ENCODE results near the gene LCK. TPM values are rescaled to one million over a fixed set of nuclear protein-coding genes. Genes with fewer than 3 reads are reported as not detected.

The LCK gene
- total RNA-seq: 1 to 10 TPM; 1.1 to 6.9 (median 2.0) TPM

DNA sequence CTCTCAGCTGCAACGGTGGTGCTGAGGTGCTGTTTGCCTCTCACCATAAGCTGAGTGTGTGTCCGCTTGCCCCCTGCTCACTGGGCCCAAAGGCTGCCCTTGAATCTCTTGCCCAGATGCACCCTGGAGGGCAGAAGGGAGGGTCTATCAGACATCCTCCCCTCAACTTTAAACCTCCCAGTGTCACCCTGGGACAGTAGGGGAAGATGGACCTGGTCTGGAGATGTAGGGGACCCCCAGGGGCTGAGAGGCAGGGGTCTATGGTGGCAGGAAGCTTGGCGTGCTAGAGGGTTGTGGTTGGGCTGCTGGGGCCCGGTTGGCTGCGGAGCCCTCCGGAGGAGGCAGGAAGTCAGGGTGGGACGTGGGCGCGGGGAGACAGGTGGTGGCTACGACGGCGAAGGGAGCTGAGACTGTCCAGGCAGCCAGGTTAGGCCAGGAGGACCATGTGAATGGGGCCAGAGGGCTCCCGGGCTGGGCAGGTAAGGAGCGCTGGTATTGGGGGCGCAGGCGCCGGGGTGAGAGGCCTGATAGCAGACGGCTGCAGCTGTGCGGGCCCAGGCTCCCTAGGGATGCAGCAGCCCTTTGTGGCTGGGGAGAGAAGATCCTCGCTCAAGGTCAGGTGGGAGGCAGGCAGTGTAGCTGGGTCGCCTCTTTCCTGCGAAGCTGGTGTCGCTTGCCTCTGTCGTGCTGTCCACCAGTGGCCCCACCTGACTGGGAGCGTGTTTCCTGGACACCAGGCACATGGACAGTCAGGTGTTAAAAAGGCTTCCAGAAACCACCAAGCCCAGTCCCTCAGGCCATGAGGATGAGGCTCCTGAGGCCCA, at the start of gene LCK:
Gene LCK (plus strand): TSS at position 373 of the 824 bp plus-strand sequence. CDS start 23,065 bp downstream, outside the sequence.
- WGBS, 2 donors: 74 to 75% methylated on average over 22 to 25 of the region's 25 CpGs
- no peak for DNase-seq (ENCODE audit: low spot score in 2 of 2)
- Histone ChIP-seq H3K27ac (peak within 1 kb of the TSS in 3 of 4 donors; percentile 11 to 86 (median 41)), H3K9me3 (no peaks in the 10 kb centered on the region), H3K4me1 (peaks cover 0 to 41% (median 20%) of the 10 kb centered on the region in 4 donors), H3K36me3 (no peaks in the 10 kb centered on the region), H3K27me3 (no peaks in the 10 kb centered on the region), H3K4me3 (peak within 1 kb of the TSS in 1 of 4 donors; percentile 38)
- TF ChIP-seq EP300 (IDR thresholded peaks at IDR 0.05) (no peak), POLR2A (IDR thresholded peaks at IDR 0.05) (no peak)
- TF ChIP-seq, protein P1, sequence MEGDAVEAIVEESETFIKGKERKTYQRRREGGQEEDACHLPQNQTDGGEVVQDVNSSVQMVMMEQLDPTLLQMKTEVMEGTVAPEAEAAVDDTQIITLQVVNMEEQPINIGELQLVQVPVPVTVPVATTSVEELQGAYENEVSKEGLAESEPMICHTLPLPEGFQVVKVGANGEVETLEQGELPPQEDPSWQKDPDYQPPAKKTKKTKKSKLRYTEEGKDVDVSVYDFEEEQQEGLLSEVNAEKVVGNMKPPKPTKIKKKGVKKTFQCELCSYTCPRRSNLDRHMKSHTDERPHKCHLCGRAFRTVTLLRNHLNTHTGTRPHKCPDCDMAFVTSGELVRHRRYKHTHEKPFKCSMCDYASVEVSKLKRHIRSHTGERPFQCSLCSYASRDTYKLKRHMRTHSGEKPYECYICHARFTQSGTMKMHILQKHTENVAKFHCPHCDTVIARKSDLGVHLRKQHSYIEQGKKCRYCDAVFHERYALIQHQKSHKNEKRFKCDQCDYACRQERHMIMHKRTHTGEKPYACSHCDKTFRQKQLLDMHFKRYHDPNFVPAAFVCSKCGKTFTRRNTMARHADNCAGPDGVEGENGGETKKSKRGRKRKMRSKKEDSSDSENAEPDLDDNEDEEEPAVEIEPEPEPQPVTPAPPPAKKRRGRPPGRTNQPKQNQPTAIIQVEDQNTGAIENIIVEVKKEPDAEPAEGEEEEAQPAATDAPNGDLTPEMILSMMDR (IDR thresholded peaks at IDR 0.05): no peak

DNA sequence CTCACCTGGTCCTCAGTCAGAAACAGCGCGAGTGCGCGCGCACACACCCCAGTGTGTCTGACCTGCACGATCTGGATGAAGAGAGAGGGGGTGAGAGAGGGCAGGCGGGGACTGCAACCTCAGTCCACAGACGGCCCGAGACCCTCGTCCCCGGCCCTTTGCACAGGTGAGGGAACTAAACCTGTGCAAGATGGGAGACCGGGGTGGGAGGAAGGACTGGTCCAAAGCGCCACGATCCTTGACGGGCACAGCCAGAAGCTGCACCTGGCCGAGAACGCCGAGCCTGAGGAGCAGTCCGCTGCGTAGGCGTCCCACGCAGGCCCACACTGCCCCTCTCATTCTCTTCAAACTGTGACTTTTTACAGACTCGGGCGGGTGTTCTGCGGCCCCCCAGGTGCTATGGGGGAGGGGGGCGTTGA, 46.1 kb upstream of the LCK start:
- Histone ChIP-seq H3K27me3 (no peaks in the 10 kb centered on the region), H3K9me3 (no peaks in the 10 kb centered on the region), H3K36me3 (peaks cover 0 to 10% (median 0%) of the 10 kb centered on the region in 3 donors), H3K4me1 (peaks cover 0 to 41% (median 20%) of the 10 kb centered on the region in 4 donors), H3K4me3 (peak overlapping the region; percentile 53 to 91 (median 72)), H3K27ac (peak overlapping the region; percentile 55 to 88 (median 80))
- TF ChIP-seq, protein P1 (IDR thresholded peaks at IDR 0.05): no peak
- TF ChIP-seq POLR2A (IDR thresholded peaks at IDR 0.05): no peak
- TF ChIP-seq EP300 (IDR thresholded peaks at IDR 0.05): no peak
- WGBS, 2 donors: 33 to 47% methylated on average over 16 to 26 of the region's 26 CpGs
- no peak for DNase-seq (ENCODE audit: low spot score in 2 of 2)

DNA sequence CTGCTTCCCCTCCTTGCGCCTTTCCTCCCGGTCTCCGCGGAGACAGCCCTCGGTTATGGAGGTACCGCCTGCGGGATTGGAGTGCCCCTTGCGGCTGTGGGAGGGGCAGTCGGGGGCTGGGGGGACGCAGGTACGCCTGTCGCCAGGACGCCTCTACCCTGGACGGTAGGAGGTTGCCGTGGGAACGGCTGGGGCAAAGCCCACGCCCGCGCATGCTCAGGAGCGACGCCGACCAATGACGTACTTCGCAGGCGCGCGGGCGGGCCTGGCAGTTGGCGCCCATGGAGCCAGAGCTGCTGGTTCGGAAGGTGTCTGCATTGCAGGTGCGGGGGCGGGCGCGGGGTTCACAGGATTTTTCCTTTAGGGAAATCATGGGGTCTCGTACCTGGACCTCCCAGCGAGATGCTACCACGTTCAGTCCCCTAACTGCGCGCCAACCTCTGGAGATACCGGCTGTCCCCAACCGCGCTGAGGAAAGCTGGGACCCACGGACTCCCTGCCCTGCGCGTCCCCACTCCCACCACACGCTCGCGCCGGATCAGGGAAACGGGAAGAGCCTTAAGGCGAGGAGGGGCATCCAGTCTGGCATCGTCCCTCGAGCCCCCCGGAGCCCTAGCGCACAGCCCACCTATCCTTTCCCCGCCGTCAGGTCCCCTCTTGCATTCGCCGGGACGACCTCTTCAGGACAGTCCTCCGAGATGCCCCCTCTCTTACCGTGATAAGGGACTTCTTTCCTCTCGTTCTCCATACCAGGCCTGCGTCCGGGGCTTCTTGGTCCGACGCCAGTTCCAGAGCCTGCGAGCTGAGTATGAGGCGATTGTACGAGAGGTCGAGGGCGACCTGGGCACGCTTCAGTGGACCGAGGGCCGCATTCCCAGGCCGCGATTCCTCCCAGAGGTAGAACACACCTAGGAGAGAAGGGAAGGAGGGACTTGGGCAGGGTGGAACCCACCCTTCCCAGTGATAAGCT, 45.4 kb upstream of the LCK start, which contains the start of gene IQCC:
Gene IQCC (plus strand): TSS at position 271 of the 970 bp plus-strand sequence. CDS start 11 bp downstream, at position 282.
- TF ChIP-seq EP300 (IDR thresholded peaks at IDR 0.05): peak; percentile 81 to 90
- TF ChIP-seq, protein P1 (IDR thresholded peaks at IDR 0.05): no peak
- TF ChIP-seq POLR2A (IDR thresholded peaks at IDR 0.05): peak in 1 of 2 donors; percentile 67
- H3K4me3 ChIP-seq: peak within 1 kb of the TSS; percentile 53 to 91 (median 72)
- peaks cover 0 to 39% (median 18%) of the 10 kb centered on the region in 4 donors for H3K4me1 ChIP-seq
- peak within 1 kb of the TSS; percentile 55 to 88 (median 80) for H3K27ac ChIP-seq
- H3K9me3 ChIP-seq: no peaks in the 10 kb centered on the region
- DNase-seq (ENCODE audit: low spot score in 2 of 2): peak; percentile 72 to 78
- H3K27me3 ChIP-seq: no peaks in the 10 kb centered on the region
- 2 to 4% methylated on average over 36 to 70 of the region's 77 CpGs for WGBS, 2 donors
- peaks cover 0 to 10% (median 0%) of the 10 kb centered on the region in 3 donors for H3K36me3 ChIP-seq

DNA sequence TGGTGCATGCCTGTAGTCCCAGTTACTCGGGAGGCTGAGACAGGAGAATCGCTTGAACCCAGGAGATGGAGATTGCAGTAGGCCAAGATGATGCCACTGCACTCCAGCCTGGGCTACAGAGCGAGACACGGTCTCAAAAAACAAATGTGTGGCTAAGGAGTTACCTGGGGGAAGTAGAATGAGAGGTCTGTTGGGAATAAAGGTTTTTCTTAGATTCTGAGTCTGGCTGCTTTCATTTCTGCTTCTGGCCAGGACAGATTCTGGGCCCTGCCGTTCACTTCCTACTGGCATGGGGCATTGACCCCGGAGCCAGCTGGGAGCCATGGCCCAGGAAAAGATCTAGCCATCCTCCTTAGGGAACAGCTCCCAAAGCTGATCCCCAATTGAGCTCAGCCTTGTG, 42.6 kb upstream of the LCK start:
- 89 to 91% methylated on average over 6 of the region's 6 CpGs for WGBS, 2 donors
- DNase-seq (ENCODE audit: low spot score in 2 of 2): no peak
- no peak overlapping the region for H3K27ac ChIP-seq
- H3K4me3 ChIP-seq: no peak overlapping the region
- peaks cover 0 to 23% (median 10%) of the 10 kb centered on the region in 4 donors for H3K4me1 ChIP-seq
- H3K9me3 ChIP-seq: no peaks in the 10 kb centered on the region
- no peaks in the 10 kb centered on the region for H3K27me3 ChIP-seq
- TF ChIP-seq POLR2A (IDR thresholded peaks at IDR 0.05) (no peak), EP300 (IDR thresholded peaks at IDR 0.05) (no peak)
- TF ChIP-seq, protein P1 (IDR thresholded peaks at IDR 0.05): no peak
- H3K36me3 ChIP-seq: peaks cover 0 to 21% (median 0%) of the 10 kb centered on the region in 3 donors
